Activated CD4-positive, alpha-beta T cell treated with anti-CD3 and anti-CD28 coated beads, Interleukin-2, amount 50 U/mL, for 4 hours (primary cell): ENCODE data around the gene PLA2G10.
"Not testable (repeated sequence)": the region's sequence is repeated elsewhere in the genome, so short reads cannot be mapped to it uniquely, and the experiment has no call there.

Experiments
- DNase-seq, 2 experiments: peaks; one replicate each; pipeline ENCODE4 v3.0.0-alpha.2; 2020

PLA2G10 gene, protein sequence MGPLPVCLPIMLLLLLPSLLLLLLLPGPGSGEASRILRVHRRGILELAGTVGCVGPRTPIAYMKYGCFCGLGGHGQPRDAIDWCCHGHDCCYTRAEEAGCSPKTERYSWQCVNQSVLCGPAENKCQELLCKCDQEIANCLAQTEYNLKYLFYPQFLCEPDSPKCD

DNA sequence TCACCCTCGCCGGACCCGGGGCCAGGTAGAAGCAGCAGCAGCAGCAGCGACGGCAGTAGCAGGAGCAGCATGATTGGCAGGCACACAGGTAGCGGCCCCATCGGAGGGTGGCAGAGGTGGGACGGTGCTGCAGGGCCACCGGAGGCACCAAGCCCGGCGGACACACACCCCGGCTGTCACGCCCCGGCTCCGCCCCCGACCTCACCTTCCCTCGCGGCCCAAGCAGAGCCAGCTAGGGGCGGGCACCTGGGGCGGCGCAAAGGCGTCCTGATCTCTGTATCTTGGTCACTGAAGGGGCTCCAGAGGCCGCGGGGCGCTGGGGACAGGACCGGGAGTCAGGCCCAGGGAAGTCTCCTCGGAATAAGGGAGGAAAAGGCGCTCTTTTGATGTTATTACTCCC, at the start of gene PLA2G10:
Gene PLA2G10, minus strand, starts transcription at position 180 of the 400 bp plus-strand sequence. Its CDS starts 79 bp downstream, at position 101.
- DNase-seq, result not testable (repeated sequence)

DNA sequence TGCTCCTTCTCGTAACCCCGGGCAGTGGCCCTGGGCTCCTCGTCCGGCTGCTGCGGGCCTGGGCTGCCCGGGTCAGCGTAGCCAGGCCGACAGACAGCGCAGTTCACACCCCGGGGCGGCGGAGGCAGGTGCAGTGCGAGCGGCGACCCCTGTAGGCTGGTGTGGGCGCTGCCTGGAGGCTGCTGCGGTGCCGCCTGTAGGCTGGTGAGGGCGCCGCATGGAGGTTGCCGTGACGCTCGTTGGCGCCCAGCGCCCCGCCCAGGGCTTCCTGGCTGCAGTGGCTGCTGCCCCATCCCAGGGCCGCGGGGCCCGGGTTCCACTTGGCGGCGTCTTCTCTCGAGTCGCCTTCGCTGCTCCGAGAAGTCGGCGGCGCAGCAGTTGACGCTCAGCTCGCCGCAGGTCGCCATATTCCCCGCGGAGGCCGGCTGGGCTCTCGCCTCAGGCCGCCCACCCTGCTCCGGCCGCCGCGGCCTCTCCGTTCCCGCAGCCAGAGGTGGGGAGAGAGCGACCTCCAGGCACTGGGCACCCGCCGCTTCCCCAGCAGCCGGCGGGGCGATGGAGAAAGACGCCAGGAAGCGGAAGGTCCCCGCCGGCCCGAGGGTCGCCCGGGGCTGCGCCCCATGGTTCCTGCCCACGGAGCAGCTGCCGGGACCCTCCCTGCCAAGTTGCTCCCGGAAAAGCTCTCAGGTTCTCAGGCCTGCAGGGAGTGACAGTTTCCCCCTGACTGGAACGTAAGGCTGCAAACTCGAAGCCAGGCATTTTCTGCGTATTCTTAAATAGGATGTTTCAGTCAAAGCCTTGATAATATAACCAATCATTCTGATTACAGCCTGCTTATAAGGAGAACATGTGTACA, 48.4 kb upstream of the PLA2G10 start, which contains the start of gene NPIPA2:
Gene NPIPA2, plus strand, starts transcription at position 261 of the 856 bp plus-strand sequence. CDS start 5,533 bp downstream, outside the sequence.
- DNase-seq, result not testable (repeated sequence)

DNA sequence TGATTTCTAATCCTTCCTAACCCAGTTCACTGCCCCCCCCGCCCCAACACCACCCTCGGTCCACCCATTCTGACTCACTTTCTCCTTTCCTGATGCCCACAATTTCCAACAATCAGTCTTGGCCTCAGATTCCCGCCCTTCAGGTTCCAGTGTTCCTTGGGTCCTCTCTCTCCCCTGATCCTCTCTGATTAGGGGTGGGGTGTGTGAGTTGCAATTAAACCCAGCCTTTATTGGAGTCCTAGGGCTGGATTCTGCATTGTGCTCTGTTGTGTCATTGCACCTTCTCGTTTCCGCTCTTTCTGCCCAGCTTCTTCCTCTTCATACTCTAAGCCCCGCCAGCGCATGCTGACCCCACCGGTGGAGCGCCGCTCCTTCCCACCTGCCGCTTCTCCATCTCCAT, 47.7 kb upstream of the PLA2G10 start:
- DNase-seq, result not testable (repeated sequence)

DNA sequence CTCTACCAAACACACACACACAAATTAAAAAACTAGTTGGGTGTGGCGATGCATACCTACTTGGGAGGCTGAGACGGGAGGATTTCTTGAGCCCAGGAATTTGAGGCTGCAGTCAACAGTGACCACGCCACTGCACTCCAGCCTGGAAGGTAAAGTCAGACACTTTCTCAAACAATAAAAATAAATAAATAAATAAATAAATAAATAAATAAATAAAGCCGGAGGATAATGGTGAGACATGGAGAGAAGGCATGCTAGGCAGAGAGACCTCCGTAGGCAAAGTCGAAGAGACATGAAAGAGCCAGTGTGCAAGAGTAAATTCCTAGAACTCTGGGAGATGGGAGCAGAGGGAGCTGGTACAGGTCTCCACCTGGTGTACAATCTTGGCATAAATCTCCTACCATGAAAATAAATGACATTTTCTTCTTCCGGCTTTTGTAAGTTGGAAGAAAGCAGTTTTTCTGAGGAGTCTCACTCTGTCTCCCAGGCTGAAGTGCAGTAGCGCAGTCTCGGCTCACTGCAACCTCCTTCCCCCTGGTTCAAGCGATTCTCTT, 46.8 kb upstream of the PLA2G10 start:
- DNase-seq, result not testable (repeated sequence)

DNA sequence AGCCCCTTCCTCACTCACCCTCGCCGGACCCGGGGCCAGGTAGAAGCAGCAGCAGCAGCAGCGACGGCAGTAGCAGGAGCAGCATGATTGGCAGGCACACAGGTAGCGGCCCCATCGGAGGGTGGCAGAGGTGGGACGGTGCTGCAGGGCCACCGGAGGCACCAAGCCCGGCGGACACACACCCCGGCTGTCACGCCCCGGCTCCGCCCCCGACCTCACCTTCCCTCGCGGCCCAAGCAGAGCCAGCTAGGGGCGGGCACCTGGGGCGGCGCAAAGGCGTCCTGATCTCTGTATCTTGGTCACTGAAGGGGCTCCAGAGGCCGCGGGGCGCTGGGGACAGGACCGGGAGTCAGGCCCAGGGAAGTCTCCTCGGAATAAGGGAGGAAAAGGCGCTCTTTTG, 39.1 kb upstream of the PLA2G10 start:
- not testable (repeated sequence) for DNase-seq

DNA sequence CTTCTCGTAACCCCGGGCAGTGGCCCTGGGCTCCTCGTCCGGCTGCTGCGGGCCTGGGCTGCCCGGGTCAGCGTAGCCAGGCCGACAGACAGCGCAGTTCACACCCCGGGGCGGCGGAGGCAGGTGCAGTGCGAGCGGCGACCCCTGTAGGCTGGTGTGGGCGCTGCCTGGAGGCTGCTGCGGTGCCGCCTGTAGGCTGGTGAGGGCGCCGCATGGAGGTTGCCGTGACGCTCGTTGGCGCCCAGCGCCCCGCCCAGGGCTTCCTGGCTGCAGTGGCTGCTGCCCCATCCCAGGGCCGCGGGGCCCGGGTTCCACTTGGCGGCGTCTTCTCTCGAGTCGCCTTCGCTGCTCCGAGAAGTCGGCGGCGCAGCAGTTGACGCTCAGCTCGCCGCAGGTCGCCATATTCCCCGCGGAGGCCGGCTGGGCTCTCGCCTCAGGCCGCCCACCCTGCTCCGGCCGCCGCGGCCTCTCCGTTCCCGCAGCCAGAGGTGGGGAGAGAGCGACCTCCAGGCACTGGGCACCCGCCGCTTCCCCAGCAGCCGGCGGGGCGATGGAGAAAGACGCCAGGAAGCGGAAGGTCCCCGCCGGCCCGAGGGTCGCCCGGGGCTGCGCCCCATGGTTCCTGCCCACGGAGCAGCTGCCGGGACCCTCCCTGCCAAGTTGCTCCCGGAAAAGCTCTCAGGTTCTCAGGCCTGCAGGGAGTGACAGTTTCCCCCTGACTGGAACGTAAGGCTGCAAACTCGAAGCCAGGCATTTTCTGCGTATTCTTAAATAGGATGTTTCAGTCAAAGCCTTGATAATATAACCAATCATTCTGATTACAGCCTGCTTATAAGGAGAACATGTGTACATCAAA, 9.3 kb upstream of the PLA2G10 start, which contains the start of gene NPIPA3:
Gene NPIPA3, plus strand, starts transcription at position 256 of the 856 bp plus-strand sequence. CDS start 5,533 bp downstream, outside the sequence.
- not testable (repeated sequence) for DNase-seq

DNA sequence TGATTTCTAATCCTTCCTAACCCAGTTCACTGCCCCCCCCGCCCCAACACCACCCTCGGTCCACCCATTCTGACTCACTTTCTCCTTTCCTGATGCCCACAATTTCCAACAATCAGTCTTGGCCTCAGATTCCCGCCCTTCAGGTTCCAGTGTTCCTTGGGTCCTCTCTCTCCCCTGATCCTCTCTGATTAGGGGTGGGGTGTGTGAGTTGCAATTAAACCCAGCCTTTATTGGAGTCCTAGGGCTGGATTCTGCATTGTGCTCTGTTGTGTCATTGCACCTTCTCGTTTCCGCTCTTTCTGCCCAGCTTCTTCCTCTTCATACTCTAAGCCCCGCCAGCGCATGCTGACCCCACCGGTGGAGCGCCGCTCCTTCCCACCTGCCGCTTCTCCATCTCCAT, 8.6 kb upstream of the PLA2G10 start:
- DNase-seq, result not testable (repeated sequence)

DNA sequence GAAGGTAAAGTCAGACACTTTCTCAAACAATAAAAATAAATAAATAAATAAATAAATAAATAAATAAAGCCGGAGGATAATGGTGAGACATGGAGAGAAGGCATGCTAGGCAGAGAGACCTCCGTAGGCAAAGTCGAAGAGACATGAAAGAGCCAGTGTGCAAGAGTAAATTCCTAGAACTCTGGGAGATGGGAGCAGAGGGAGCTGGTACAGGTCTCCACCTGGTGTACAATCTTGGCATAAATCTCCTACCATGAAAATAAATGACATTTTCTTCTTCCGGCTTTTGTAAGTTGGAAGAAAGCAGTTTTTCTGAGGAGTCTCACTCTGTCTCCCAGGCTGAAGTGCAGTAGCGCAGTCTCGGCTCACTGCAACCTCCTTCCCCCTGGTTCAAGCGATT, 7.8 kb upstream of the PLA2G10 start:
- not testable (repeated sequence) for DNase-seq

DNA sequence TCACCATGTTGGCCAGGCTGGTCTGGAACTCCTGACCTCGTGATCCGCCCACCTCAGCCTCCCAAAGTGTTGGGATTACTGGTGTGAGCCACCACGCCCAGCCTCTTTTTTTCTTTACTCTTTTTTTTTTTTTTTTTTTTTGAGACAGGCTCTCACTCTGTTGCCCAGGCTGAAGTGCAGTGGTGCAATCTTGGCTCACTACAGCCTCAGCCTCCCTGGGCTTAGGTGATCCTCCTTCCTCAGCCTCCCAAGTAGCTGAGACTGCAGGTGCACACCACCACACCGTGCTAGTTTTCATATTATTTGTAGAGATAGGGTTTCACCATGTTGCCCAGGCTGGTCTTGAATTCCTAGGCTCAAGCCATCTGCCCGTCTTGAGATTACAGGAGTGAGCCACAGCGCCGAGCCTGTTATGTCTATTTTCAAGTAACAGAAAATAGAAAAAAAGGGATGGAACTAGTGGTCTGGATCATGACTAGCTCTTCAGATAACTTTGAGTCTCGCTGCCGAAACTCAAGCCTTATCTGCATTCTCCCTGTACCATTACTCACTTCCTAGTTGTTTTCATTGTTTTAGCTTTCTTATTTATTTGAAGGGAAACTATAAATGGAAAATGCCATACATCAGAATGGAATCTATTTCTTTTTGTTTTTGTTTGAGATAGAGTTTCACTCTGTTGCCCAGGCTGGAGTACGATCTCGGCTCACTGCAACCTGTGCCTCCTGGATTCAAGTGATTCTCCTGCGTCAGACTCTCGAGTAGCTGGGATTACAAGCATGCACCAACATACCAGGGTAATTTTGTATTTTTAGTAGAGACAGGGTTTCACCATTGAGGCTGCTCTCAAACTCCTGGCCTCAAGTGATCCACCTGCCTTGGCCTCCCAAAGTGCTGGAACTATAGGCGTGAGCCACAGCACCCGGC, 8.0 kb downstream of the PLA2G10 start:
- not testable (repeated sequence) for DNase-seq

DNA sequence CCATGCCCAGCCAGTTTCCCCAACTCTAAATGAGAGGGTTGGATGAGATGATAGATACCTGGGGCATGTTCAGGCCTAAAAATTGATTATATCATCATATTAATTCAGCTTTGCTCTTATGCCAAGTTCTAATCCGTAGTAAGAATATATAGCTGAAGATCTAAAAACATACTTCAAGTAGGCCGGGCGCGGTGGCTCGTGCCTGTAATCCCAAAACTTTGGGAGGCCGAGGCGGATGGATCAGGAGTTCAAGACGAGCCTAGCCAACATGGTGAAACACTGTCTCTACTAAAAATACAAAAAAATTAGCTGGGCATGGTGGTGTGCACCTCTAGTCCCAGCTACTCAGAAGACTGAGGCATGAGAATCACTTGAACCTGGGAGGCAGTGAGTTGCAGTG, 12.0 kb downstream of the PLA2G10 start:
- no peak for DNase-seq

DNA sequence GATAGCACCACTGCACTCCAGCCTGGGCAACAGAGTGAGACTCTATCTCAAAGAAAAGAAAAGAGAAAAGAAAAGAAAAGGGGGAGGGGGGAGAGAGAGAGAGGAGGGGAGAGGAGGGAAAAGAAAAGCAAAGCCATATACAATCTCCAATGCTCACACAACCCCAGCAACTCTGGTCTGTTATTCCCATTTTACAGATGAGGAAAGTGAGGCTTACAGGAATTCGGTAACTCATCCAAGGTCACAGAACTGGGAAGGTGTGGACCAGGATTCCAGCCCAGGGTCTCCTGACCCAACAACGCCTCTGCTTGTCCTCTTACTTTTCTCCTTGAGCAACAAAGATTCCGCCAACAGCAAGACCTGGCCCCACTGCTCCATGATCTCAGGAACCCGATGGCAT, 13.0 kb downstream of the PLA2G10 start:
- no peak for DNase-seq

DNA sequence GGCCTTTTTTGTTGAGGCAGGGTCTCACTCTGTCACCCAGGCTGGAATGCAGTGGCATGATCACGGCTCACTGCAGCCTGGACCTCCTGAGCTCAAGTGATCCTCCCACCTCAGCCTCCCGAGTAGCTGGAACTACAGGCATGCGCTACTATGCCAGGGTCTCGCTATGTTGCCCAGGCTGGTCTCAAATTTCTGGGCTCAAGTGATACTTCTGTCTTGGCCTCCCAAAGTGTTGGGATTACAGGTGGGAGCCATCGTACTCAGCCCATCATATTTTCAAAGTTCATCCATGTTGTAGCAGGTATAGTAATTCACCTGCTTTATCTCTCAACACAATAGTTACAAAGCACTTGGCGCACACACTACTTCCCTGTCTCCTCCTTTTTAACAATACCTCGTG, 13.7 kb downstream of the PLA2G10 start:
- not testable (repeated sequence) for DNase-seq

DNA sequence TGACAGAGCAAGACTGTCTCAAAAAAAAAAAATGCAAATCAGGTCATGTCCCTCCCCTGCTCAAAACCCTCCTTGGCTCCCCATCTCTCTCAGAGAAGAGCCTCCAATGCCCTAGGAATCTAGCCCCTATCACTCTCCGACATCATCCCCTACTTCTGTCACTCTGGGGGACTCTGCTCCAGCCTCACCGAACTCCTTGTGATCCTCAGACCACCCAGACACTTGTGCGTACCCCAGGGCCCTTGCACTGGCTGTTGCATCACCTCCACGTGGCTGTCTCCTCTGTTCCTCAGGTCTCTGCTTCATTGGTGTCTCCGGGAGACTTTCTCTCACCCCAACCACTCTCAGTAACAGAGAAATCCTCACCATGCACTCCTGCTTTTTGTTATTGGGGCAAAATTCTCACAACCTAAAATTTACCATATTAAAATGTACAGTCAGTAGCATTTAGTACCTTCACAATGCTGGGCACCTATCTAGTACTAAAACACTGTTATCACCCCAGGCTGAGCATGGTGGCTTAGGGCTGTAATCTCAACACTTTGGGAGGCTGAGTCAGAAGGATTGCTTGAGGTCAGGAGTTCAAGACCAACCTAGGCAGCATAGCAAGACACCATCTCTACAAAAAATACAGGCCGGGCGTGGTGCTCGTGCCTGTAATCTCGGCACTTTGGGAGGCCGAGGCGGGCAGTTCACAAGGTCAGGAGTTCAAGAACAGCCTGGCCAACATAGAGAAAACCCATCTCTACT, 15.2 kb downstream of the PLA2G10 start:
- no peak for DNase-seq

DNA sequence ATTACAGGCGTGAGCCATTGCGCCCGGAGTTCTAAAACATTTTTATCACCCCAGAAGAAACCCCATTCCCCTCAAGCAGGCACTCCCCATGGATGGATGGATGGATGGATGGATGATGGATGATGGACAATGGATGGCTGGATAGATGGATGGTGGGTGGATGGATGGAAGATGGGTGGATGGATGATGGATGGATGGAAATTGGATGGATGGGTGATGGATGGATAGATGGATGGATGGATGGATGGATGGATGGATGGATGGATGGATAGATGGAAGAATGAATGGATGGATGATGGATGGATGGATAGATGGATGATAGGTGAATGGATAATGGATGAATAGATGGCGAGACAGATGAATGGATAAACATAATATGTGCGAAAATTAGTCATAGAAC, 16.5 kb downstream of the PLA2G10 start:
- no peak for DNase-seq

DNA sequence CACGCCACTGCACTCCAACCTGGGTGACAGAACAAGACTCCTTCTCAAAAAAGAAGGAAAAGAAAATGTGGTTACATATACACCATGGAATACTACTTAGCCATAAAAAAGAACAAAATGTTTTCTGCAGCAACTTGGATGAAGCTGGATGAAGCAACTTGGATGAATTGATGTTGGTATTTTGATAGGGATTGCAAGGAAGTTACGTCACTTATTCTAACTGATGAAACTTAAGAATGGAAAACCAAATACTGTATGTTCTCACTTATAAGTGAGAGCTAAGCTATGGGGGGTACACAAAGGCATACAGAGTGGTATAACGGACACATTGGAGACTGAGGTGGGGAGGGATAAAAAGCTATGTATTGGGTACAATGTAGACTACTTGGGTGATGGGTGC, 17.5 kb downstream of the PLA2G10 start:
- no peak for DNase-seq

DNA sequence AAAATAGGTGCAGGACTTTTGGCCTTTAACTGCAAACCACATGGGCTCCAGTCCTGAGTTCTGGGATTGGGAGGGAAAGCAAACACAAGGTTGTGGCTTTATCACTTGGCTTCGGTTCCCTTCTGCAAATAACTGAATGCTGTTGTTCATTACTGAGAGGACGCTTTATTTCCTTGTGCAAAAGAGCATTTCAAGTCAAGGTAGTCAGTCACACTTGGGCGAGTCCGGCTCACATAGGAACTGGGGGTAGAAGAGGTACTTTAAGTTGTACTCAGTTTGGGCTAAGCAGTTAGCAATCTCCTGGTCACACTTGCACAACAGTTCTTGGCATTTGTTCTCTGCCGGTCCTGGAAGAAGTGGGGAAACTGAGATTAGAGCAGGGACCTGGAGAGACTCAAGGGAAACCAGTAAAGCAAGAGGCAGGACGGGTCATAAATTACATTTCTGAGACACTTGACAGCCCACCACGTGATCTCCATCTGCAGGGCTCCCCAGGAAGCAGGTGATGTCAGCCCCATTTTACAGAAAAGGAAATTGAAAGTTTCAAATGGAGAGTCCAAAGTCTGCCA, 21.6 kb downstream of the PLA2G10 start:
- no peak for DNase-seq

DNA sequence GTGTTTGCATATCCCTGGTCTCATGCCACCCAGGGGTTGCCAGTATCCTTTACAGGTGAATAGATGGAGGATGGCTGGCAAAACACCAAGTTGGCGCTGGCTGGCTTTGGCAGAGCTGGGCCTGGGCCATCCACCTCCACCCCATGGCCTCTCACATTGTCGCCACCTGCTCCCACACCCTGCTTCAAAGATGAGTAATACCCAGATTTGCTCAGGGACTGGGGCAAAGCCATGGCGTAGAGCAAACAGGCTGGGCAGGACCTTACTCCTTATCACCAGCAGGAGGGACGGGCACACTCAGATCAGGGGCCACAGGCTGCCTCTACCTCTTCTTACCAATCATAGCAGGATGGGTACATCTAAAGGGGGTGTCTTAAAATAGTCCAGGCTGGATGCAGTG, 24.3 kb downstream of the PLA2G10 start:
- no peak for DNase-seq

DNA sequence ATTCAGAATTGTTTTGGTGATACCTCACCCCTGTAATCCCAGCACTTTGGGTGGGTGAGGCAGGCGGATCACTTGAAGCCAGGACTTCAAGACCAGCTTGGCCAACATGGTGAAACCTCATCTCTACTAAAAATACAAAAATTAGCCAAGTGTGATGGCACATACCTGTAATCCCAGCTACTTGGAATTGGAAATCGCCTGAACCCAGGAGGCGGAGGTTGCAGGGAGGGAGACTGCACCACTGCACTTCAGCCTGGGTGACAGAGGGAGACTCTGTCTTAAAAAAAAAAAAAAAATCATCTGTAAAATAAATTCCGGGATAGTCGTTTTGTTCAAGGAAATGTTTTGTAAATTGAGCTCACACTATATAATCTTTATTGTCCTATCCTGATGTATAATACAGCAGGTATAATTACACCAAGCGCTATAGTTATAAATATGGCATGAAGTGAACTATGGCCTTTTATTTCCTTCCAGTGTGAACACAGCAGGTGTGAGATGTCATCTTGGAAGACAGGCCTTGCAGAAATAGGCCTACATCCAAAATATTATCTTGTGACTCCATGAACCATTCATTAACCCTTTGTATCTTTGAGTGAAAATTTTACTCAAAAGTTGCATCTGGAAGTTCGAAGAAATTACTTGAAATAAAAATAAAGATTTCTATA, 25.4 kb downstream of the PLA2G10 start:
- DNase-seq, result no peak

DNA sequence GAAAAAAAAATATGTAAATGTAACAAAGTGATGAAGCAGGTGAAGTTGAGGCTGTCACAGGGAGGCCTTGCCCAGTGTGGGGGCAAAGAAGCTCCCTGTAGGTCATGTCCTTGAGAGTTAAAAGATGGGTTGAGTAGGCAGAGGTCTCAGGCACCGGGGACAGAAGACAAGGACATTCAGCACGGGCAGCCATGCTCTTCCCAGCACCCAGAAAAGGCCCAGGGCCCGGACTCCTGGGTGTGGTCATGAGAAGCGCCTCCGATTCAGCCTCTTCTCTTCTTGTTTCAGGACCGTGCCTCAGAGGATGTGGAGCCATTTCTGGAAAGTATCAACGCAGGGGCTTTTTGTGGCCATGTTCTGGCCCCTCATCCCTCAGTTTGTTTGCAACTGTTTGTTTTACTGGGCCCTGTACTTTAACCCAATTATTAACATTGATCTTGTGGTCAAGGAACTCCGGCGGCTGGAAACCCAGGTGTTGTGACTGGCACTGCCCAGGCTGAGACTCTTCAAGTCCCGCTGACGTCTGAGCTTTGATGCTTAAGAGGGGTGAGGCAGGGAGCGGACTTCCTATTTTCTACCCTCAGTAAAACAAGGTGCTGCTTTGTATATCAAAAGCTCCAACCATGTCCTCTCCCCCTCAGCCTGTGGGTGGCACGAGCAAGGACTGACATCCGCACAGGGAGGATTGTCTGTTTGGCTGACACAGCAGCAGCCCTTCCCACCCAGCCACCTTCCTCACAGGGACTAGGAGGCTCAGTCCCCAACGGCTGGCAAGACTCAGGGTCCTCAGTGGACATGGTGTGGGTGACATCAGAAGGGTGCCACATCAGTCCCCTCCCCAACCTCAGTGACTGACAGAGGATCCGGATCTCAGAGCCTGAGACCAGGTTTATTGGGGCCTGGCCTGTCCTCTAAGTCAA, 26.5 kb downstream of the PLA2G10 start:
- no peak for DNase-seq
